DMS153 treated with DMSO at 0.1 percent for 48 hours (cell line): ENCODE results near the gene HCFC1R1.

Source experiments
- DNase-seq: peaks from one replicate; lab custom pipeline; 2025; ENCODE audit not compliant: unreplicated experiment; lab: John Stamatoyannopoulos, UW

Gene HCFC1R1

GRCh38 chr16:3035972-3036725 lies 12.4 kb upstream of the HCFC1R1 start:
- DNase-seq: no peak

- no peak for DNase-seq
Observed at GRCh38 chr16:3035289-3035971, 11.7 kb upstream of the HCFC1R1 start.

DNA sequence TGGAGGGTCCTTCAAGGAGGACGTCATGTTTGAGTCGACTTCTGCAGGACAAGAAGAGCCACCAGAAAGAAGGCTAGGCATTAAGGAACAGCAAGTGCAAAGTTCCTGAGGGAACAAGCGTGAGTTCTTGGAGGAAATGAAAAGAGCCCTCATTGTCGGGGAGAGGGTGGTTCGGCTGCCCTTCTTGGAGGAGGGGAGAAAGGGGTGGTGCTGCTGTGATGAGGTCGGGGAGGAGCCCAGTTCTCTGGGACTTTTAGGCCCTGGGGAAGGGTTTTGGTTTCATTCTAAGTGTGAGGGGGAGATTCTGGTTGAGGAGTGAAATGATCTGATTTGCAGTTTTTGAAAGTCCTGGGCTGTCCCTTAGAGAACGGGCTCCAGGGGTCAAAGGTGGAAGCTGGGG lies 8.9 kb upstream of the HCFC1R1 start:
- no peak for DNase-seq

GRCh38 chr16:3030222-3031212 lies 6.8 kb upstream of the HCFC1R1 start:
- DNase-seq: no peak

- DNase-seq: no peak
Observed at GRCh38 chr16:3029491-3030221, 5.9 kb upstream of the HCFC1R1 start.

DNA sequence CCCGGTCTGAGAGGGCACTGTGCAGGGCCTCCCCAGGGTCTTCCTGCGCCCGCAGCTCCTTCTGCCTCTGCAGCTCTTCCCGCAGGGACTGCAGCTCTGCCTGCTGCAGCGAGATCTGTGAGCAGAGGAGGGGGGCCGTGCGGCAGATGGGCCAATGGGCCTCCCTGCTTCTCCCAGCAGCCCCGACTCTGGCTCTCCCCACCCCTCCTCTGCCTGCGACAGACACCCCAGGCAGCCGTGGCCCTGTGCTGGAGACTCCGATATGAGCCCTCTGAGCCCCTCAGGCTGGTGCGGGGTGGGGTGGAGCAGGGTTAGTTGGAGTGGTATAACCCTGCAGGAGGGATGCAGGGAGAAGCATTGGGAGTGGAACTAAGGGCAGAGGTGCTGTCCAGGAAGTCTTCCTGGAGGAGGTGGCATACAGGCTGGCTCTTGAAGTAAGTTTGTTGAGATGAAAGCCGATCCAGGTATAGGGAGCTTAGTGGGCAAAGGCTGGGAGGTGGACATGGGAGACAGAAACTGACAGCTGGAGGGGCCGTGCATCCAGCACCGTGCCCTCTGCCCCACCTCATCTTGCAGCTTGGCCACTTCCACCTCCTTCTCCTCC lies 5.1 kb upstream of the HCFC1R1 start:
- DNase-seq: no peak

DNA sequence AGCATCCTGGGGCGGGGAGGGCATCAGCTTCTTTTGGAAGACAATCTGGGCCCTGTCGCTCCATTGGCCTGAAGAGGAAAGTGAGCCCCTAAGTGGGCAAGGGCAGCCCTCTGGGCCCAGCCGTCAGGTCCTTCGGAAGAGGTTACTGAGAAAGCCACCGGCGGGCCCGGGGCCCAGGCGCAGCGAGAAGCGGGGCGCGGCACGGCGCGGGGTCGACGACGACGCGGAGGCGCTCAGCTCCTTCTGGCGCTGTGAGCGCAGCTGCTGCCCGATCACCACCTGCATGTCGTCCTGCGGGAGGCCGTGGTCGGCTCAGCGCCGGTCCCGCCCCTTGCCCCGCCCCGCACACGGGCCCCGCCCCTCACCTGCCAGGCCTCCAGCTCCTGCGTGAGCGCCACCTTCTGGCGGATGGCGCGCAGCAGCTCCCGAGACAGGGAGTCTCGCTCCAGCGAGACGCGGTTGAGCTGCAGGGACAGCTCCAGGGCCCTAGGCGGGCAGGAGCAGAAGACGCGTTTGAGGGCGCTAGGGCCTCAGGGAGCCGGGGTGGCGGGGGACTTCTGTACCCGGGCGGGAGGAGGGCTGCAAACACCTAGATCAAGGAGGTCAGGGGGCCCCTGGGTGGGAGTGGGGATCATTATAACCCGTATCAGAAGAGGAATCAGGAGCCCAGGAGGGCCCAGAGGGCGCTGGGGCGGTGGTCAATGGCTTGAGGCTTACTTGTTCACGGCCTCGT lies 4.4 kb upstream of the HCFC1R1 start:
- peak; percentile 70 for DNase-seq

- DNase-seq: no peak
Observed at GRCh38 chr16:3027489-3027795, 3.7 kb upstream of the HCFC1R1 start.

- DNase-seq: no peak
Observed at GRCh38 chr16:3026609-3027488, 3.1 kb upstream of the HCFC1R1 start.

- DNase-seq: no peak
Observed at GRCh38 chr16:3026003-3026378, 2.2 kb upstream of the HCFC1R1 start.

- DNase-seq: no peak
Observed at GRCh38 chr16:3025032-3026002, 1.6 kb upstream of the HCFC1R1 start.

DNA sequence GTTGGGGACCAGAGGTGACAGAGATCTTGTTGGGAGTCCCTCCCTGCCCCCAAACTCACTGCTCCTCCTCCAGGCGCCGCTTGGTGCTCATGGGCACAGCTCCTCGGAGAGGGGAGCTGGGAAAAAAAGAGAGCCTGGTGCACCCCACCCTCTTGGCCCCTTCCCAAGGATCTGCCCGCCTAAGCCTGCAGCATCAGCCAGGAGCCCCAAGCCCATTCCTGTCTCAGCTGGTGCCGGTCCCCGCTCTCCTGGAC lies 400 bp downstream of the HCFC1R1 start:
- no peak for DNase-seq

DNA sequence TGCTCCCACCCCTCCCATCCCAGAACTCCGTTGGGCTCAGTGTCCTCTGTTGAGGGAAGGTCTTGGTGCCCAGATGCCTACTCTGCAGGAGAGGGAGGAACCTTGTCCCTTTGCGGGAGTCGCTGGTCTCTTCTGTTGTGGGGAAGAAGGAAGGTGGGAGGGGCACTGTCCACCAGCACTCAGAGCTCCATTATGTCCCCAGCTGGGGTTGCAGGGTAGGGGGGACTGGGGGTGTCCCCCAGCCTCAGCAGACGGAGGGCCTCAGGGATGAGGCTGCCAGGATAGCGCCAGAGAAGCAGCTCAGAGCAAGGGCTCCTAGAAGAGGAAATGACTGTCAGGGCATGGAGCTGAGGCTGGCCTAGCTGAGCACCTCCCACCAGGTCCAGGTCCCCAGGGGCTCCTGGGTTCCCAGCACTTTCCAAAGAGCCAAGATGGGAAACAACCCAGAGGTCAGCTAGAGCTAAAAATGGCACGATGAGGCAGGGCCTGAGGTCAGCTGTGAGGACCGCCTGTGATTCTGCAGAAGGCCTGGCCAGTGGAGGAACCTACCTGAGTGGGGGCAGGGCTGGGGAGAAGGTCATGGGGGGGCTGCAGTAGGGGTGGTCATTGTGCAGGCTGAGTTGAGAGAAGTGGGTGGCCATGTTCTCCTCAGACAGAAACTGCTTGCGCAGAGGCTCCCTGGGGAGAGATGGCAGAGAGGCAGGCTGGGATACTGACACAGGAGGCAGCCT lies 893 bp downstream of the HCFC1R1 start:
- DNase-seq: peak; percentile 13

DNA sequence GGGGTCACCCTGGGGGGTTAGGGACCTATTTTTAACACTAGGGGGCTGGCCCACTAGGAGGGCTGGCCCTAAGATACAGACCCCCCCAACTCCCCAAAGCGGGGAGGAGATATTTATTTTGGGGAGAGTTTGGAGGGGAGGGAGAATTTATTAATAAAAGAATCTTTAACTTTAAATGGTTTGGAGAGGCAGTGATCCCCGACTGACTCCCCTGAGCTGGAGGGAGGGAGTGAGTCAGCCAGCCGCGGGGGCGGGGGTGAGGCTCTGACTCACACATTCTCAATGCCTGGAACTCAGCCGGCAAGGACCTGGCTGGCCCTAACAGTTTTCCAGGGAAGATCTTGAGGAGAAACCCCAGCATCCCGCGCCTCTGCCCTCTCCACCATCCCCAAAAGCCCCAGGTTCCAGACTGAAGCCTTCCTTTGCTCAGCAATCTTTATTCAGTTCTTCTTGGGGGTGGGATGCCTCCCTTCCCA lies 1.5 kb downstream of the HCFC1R1 start:
- no peak for DNase-seq

- peak; percentile 27 for DNase-seq
Observed at GRCh38 chr16:3021449-3022207, 2.1 kb downstream of the HCFC1R1 start.

DNA sequence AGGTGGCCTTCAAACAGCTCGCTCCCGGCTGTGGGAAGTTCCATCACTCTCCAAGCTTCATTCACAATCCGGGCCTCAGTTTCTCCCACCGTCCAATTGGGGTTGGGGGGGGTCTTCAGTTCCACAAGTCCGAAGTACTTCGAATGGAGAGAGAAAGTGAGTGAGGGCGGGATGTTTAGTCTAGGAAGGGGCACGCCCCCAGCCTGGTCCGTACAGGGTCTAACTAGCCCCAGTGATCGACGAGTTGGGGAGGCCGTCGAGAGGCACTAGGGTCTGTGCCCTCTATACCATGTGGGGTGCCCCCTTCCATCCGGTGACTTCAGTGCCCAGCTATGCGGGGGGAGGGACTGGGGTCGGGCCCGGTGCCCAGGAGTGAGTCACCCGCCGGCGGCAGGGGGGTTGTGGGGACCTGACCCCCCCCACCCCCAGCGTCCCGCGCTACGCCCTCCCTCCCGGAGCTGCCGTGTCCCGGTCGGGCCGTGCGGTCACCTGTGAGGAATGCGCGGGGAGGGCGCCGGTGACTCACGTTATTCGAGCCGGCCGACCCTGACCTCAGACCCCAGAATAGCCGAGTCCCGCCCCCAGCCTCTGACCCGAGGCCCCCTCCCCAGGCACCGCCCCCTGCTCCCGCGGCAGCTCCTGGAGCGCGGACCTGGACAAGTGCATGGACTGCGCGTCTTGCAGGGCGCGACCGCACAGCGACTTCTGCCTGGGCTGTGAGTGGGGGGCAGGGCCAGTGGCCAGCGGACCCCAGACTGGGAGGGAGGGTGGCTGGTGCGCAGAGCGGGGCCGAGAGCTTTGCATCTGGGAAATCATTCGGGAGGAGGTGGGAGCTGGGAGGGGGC lies 2.9 kb downstream of the HCFC1R1 start:
- DNase-seq: no peak
